Left ventricle myocardium superior (tissue), 1 donor: Measurements from ENCODE around the gene TP53RK. TPM values are rescaled to one million over a fixed set of nuclear protein-coding genes. Genes with fewer than 3 reads are reported as not detected.

Experiments used
- ATAC-seq: fragments of 200-7000 bp; cut with Tn5 transposase; one replicate; pipeline ENCODE4 v1.9.1; 2020; ENCODE audit warnings: mild to moderate bottlenecking, moderate library complexity
- DNase-seq: peaks from one replicate; pipeline ENCODE4 v3.0.0-alpha.2; 2020
- intact Hi-C: fragments of 100-400 bp; cut with micrococcal nuclease; formaldehyde crosslinking; loops from one replicate; pipeline ENCODE4 v1.11.0; 2022
- total RNA-seq: library from RNA; stranded (reverse); fragmentation: NEBNext Ultra II Directional; extraction: Animal tissue kit (Norgen Biotek cat#: 25700); gene quantifications from one replicate; pipeline ENCODE4 v1.2.1, GENCODE V29; 2021
- donor health status: DM: no; HTN: yes; CAD: no; lungs with severe emphysema.

TP53RK gene
- total RNA-seq, 1 donor from 2014 or later = 6.1 TPM

DNA sequence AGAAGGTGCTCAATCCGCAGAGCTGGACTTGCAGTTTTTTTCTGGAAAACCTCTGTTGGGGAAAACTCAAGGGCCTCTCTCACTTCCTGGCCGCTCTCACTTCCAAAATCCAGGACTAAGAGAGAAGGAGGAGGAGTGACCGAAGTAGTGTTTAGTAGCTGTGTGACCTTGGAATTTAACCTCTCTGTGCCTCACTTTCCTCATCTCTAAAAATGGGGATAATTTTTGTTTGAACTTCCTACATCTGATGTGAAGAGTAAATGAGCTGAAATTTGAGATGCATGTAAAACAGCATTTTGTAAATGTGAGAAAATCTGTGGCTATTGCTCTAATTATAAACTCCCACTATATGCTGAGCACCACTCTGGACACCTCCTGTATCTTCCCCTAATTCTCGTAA is 43.1 kb downstream of the TP53RK start:
- no peak for ATAC-seq
- intact Hi-C loops = no loop called here
- no peak for DNase-seq

DNA sequence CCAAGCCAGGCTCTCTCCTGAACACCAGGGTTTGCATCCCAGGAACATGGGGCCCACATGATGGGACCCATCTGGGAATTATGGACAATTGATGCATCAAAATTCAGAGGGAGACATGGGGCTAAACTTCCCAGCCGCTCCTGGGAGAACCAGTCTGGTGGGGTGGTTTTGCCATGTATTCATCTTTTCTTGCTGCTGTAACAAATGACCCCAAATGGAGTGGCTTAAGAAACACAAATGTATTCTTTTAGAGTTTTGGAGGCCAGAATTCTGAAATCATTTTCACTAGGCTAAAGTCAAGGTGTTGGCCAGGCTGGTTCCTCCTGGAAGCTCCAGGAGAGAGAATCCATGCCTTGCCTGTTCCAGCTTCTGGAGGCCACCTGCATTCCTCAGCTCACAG is 44.5 kb downstream of the TP53RK start:
- no peak for DNase-seq
- no peak for ATAC-seq
- intact Hi-C loops = no loop called here

DNA sequence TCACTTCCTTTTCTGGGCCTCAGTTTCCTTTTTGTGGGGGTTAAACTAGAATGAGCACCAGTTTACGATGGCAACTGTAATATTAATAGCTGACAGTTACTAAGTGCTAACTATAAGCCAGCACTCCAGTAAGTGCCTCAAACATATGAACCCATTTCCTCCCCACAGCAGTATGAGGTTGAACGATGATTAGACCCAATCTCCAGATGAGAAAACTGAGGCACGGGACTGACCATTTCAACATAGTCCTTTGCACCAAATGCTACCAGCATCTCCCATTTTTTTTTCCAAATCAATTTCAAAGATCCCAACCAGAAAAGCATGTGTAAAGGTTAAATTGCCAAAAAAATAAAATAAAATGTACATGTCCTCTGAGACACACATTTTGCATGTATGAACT is 45.1 kb downstream of the TP53RK start:
- no peak for DNase-seq
- no peak for ATAC-seq
- intact Hi-C loops = no loop called here

DNA sequence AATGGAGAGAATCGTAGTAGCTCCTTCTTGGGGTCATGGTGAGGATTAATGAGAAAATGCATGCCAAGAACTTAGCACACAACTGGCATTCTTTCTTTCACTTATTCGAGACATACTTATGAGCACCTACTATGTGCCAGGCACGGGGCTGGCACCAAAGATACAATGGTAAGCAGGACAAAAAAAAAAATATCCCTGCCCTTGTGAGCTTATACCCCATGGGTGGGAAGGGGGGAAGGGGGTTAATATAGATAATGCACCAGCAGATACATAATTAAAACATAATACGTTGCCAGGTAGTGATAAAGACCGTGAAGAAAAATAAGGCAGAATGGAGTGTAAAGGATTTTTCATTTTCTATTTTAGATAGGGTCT is 46.3 kb downstream of the TP53RK start:
- DNase-seq (no peak), ATAC-seq (no peak)
- intact Hi-C loops = no loop called here

DNA sequence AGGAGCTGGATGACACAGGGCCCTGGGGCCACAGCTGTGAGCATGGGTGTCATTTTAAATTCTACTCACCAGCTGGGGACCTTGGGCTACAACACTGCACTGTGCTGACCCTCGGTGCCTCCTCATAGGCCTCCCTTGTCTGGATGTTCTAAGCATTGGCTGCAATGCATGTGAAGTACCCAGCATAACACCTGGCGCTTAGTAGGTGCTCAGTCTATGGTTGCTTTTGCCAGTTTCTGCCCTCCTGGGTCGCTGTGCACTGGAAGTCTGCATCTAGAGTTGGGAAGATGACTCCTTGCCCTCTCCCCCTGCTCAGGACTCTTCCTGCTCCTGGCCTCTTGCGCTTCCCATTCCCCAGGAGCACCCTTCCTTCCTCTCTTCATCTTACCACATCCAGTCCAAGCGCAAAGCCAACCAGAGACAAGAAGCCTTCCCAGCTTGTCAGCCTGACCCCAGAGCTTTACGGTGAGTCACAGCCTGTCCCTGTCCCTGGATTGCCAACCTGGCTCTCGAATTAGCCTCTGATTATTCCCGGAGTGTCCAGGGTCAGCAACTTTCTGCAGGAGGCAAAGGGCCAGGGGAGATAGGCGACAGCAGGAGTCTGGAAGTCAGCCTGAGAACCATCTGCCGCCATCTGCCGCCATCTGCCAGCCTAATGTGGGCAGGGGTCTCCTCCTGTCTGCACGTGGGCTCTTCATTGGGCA is 46.8 kb downstream of the TP53RK start:
- ATAC-seq = peak; percentile 55
- DNase-seq = no peak
- intact Hi-C loops = no loop called here

DNA sequence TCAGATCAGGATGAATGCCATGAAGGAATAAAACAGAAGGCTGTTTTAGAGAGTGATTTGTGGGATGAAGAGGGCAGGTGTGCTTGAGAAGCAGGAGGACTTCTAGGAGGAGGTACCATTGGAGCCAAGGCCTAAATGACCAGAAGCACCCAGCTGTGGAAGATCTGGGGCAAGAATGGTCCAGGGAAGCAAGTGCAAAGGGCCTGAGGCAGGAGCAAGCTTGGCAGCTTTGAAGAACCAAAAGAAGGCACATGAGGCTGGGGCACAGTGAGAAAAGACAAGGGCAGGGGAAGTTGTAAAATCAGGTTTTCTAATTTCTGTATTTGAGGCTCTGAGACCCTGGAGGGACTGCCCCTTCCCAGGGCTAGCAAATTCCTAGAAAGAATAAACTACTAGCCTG is 47.8 kb downstream of the TP53RK start:
- ATAC-seq (no peak), DNase-seq (no peak)
- intact Hi-C loops = no loop called here

DNA sequence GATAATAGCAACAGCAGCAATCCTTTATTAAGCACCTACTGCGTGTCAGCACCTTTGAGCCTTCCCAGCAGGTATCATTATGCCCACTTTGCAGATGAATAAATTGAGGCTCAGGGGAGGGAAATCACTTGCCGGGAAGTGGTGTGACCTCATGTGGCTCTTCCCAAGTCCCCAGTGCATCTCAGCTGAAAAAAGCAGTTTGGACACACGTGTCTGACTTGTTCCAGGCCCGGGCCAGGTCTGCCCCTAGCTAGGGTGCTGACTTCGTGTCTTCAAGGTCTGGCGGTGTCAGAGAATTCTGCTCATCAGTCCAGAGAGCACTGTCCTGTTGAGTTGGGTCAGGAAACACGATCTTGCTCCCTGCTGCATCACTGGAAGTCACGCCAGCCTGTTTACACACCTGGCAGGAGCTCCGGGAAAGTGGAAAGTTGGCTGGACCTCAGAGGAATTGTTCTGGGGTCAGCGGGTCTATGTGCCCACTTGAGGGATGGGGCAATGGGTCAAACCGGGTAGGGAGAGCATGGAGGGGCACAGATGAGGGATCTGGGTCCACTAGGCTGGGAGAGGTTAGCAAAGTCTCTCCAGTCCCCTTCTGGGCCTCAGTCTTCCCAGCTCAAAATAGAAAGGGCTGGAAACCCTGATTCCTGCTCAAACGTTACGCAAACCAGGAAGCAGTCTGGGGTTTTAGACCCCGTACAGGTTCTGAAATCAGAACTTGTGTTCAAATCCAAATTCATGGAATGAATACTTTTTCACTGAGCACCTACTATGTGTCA is 48.5 kb downstream of the TP53RK start:
- no peak for ATAC-seq
- DNase-seq = no peak
- intact Hi-C loops = no loop called here

DNA sequence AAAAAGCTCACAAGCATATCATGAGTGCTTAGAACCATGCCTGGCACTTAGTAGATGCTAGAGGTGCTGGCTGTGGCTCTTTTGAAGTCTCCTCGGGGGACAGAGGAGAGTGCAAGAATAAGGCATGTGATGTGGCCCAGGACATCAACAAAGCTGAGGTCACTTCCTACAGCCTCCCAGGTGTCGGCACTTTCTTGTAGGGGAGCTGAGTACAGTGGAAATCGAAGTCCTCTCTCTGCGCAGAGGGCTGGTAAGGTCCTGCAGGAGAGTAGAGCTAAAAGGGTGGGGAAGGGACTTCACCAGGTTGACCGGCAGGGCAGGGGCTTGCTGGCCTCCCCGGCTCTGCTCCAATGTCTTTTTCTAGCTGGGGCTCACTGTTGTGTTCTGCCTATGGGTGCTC is 49.2 kb downstream of the TP53RK start:
- ATAC-seq (no peak), DNase-seq (no peak)
- intact Hi-C loops = no loop called here

DNA sequence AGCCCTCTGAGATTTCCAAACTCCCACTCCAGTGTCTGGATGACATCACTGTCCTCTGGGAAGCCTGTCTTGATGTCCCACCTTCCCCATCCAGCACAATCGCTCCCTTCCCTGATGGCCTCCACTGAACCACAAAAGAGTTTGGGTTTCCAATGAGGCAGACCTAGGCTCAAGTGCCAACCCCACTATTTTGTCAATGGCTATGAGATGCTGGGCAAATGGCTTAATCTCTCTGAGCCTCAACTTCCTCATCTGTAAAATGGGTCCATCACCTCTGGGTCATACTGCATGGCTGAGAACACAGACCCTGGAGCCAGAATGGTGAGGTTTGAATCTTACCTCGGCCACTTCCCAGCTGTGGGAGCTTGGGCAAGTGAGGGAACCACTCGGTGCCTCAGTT is 49.7 kb downstream of the TP53RK start:
- intact Hi-C loops = no loop called here
- no peak for ATAC-seq
- no peak for DNase-seq

DNA sequence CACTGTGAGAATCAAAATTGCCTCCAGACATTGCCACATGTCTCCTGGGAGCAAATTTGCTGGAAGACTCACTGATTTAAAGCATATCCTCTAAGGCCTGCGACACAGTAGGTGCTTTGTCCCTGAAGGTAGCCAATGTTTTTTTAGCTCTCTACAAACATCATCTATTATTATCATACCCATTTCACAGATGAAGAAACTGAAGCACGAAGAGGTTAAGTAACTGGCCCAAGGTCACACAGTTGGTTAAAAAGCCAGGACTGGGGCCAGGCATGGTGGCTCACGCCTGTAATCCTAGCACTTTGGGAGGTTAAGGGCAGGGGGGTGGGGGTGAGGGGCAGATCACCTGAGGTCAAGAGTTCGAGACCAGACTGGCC is 50.4 kb downstream of the TP53RK start:
- DNase-seq = no peak
- ATAC-seq = no peak
- intact Hi-C loops = no loop called here

DNA sequence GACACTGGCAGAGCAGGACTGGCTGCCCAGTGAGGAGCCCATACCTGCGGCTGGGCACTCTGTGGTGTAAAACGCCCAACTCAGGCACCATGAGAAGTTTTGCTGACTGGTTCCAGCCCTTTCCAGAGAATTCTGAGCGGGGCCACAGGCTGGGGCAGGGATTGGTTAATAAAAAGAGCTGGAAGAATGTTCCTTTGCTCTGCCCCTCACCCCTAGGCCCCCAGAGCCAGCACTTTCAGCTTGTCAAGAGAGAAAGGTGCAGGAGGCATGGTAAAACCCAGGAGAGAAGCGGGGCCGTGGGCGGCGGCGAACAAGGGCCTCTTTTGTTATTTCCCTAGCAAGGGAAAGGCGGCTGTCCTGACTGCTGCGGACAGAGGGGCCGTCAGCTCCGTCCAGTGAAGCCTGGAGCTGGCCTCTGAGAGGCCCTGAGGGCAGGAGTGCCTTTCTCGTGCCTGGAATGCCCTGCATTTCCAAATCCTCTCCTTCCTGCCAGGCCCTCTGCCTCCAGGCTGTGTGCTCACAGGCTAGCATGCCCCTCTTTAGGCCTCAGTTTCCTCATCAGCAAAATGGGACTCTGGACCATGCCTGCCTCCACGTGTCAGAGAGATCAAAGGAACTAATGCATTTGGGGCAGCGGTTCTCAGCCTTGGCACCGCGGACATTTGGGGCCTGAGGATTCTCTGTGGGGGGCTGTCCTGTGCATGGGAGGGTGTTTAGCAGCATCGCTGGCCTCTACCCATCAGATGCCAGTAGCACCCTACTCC is 50.9 kb downstream of the TP53RK start:
- intact Hi-C loops = no loop called here
- DNase-seq = no peak
- no peak for ATAC-seq

DNA sequence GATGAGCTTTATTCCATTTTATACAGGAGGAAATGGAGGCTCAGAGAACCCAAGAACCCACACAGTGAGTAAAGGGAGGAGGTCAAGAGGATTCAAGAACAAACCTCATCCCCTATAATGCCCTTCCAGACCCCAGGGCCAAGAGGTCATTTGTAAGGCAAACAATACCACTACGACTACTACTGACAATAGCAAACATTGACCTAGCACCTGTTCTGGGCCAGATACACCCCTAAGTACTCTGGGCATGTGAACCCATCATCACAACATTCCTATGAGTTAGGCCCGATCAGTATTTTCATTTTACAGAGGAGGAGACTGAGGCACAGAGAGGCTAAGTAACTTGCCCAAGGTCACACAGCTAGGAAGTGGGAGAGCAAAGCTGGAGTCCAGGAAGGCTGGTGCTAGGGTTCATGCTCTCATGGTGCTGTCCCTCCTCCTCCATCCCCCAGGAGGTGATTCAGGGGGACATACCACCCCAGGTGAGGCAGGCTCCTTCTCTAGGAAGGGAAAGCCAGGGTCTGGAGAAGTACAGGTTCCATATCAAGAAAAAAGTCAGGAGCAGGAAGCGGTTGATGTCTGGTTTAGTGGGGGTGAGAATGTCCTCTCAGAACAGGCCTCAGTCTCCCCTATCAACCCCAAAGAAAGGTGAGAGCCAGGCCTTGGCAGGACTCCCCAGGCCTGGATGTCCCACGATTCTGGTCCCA is 51.7 kb downstream of the TP53RK start:
- DNase-seq = no peak
- ATAC-seq = no peak
- intact Hi-C loops = no loop called here

DNA sequence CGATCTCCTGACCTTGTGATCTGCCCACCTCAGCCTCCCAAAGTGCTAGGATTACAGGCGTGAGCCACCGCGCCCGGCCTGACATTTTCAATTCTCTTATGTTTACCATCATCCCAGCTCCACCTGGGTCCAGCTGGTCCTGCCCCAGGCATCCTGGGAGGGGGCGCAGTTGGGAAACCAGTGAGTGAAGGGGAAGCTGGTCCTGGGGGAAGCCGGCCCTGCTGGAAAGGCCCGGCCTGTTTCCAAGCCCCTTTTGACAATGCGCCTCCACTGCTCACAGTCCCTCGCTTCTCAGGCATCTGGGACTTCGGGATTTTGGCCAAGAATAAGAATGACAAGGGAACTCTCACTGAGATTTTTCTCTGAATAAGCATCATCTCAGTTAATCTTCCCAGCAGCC is 52.2 kb downstream of the TP53RK start:
- ATAC-seq (no peak), DNase-seq (no peak)
- intact Hi-C loops = no loop called here

DNA sequence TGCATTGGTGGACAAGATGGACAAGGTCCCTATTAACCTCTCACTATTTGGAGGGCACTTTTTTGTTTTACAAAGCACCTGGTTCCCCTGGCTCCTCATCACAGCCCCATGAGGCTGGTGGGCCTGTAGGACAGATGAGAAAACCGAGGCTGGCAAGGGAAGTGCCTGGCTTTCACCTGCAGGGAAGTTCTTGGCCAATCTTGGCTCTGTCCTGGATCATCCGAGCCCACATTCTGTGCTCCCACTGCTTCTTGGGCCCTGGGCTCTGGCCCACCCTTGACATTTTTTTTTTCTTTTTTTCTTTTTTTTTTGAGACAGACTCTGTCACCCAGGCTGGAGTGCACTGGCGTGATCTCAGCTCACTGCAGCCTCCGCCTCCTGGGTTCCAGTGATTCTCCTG is 52.7 kb downstream of the TP53RK start:
- ATAC-seq (no peak), DNase-seq (no peak)
- intact Hi-C loops = no loop called here

DNA sequence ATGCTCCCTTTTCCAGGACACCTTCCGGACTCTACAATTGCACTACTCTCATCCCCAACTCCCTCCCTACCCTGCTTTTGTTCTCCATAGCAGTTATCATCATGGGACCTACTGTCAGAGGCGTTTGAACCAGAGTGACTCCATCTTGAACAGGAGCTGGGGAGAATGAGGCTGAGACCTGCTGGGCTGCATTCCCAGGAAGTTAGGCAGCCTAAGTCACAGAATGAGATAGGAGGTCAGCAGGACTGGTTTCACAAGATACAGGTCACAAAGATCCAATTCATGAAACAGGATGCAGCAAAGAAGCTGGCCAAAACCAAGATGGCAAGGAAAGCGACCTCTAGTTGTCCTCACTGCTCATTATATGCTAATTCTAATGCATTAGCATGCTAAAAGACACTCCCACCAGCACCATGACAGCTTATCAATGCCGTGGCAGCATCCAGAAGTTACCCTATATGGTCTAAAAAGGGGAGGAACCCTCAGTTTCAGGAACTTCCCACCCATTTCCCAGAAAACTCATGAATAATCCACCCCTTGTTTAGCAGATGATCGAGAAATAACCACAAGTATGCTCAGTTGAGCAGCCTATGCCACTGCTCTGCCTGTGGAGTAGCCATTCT is 53.6 kb downstream of the TP53RK start:
- DNase-seq = no peak
- intact Hi-C loops = no loop called here
- ATAC-seq = no peak

DNA sequence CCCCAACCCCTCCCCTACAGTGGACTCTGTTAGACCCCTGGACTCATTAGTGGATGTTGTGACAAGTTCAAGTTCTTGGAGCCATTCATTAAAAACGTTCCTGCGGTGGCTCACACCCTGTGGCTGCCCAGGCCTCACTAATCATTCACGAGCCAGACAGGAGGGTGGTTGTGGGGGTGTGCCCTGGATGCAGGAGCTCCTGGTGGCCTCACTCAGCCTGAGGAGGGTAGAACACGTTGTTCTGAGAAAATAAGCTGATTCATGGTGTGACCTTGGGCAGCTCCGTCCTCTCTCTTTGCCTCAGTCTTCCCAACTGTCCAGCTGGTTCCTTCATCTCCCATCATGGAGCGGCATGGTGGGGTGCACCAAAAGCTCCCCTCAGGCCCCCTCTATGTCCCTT is 54.7 kb downstream of the TP53RK start:
- DNase-seq (no peak), ATAC-seq (no peak)
- intact Hi-C loops = no loop called here
